Measurements from ENCODE around the gene SACM1L.

Gene SACM1L

DNA sequence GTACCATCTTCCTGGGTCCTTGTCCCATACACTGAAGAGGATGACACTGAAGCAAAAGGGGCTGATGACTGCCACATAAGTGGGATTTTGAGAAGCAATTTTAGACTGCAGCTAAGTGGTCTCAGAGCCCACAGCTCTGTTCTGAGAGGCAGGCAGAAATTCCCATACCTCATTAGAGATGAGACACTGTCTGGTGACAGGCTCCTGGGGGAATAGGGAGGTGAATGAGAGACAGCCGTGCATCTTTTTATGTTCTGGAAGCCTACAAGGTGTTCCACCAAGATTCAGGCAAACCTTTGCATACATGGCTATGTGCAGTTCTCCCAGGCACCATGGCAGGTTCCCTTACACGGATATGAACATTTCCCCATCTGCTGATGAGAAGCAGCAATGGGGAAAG lies 47.4 kb upstream of the SACM1L start:
- H4K91ac ChIP-seq (ENCODE audit: low read depth, low read length, poor library complexity) = no peak overlapping the region
- no CpG with 5 or more reads among the region's 2 CpGs for whole genome bisulfite sequencing, 2 donors (ENCODE audit: extremely low coverage in 2 of 2, insufficient read length in 2 of 2, insufficient replicate concordance in 1 of 2)
- H3K14ac ChIP-seq (ENCODE audit: low read length) = no peak overlapping the region
- no peak overlapping the region for H2BK12ac ChIP-seq (ENCODE audit: low read length)
- no peak overlapping the region for H2BK120ac ChIP-seq (ENCODE audit: low read depth, low read length)
- no peak overlapping the region for H2AFZ ChIP-seq (ENCODE audit: low read length)
- peaks cover 1 to 4% of the 10 kb centered on the region in 2 donors for H3K4me1 ChIP-seq (ENCODE audit: control insufficient read depth in 2 of 2, insufficient read depth in 1 of 2, low read depth in 1 of 2, low read length in 2 of 2)
- no peak overlapping the region for H3K4ac ChIP-seq (ENCODE audit: low read length)
- no peak overlapping the region for H2BK15ac ChIP-seq (ENCODE audit: low read length)
- no peak overlapping the region for H3K18ac ChIP-seq (ENCODE audit: low read length)
- H2BK5ac ChIP-seq (ENCODE audit: low read length) = no peak overlapping the region
- no peaks in the 10 kb centered on the region for H3K79me1 ChIP-seq (ENCODE audit: low read depth, low read length)
- H3K9ac ChIP-seq (ENCODE audit: low read depth, low read length, poor library complexity) = no peak overlapping the region
- no peaks in the 10 kb centered on the region for H3K27me3 ChIP-seq (ENCODE audit: control insufficient read depth in 3 of 3, insufficient read depth in 3 of 3, low read depth in 1 of 3, low read length in 3 of 3)
- H3K4me2 ChIP-seq (ENCODE audit: insufficient read depth, low read length, poor library complexity, severe bottlenecking) = no peak overlapping the region
- H3K9me3 ChIP-seq (replicated peaks in 1 of 2; ENCODE audit: control insufficient read depth in 2 of 2, insufficient read depth in 1 of 2, low read depth in 1 of 2, low read length in 2 of 2) = no peaks in the 10 kb centered on the region
- no peak overlapping the region for H3K27ac ChIP-seq (replicated peaks; ENCODE audit: low read length)
- peaks cover 0 to 4% of the 10 kb centered on the region in 2 donors for H3K36me3 ChIP-seq (replicated peaks in 1 of 2; ENCODE audit: control insufficient read depth in 2 of 2, insufficient read depth in 2 of 2, low read length in 2 of 2)
- H3K4me3 ChIP-seq (ENCODE audit: low read length in 2 of 2) = no peak overlapping the region
- no peak overlapping the region for H4K8ac ChIP-seq (ENCODE audit: low read depth, low read length)
- no peak overlapping the region for H2AK5ac ChIP-seq (ENCODE audit: low read depth, low read length)
- H3K23ac ChIP-seq (ENCODE audit: low read depth, low read length, poor library complexity) = no peak overlapping the region
- no peak for DNase-seq (ENCODE audit: low spot score)

DNA sequence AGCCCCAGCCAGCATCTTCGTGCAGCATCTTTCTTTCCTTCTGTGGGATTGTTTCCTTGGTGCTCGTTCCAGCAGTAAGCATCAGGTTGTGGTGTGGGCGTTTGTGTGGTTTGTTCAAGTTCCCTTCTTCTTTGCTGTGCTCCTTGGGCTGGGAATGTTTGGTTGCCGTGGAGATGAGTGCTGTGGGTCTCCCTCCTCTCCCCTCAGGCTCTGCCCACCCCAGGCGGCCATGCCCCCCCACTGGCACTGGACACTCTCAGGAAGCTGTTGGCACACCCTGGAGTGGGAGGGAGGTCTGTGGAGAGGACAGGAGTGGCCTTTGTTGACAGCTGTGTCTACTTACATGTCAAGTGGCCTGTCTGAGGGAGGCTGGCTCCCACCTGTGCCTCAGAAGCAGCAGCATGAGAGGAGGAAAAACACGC lies 46.5 kb upstream of the SACM1L start:
- H3K18ac ChIP-seq (ENCODE audit: low read length) = peak overlapping the region; percentile 23
- H3K79me1 ChIP-seq (ENCODE audit: low read depth, low read length) = no peaks in the 10 kb centered on the region
- H4K8ac ChIP-seq (ENCODE audit: low read depth, low read length) = no peak overlapping the region
- H3K36me3 ChIP-seq (replicated peaks in 1 of 2; ENCODE audit: control insufficient read depth in 2 of 2, insufficient read depth in 2 of 2, low read length in 2 of 2) = peaks cover 0 to 4% of the 10 kb centered on the region in 2 donors
- H3K4me1 ChIP-seq (ENCODE audit: control insufficient read depth in 2 of 2, insufficient read depth in 1 of 2, low read depth in 1 of 2, low read length in 2 of 2) = peaks cover 1 to 2% of the 10 kb centered on the region in 2 donors
- peak overlapping the region; percentile 83 for H3K14ac ChIP-seq (ENCODE audit: low read length)
- H3K4me3 ChIP-seq (ENCODE audit: low read length in 2 of 2) = peak overlapping the region in 1 of 2 donors; percentile 30
- no CpG with 5 or more reads among the region's 6 CpGs for WGBS, 2 donors (ENCODE audit: extremely low coverage in 2 of 2, insufficient read length in 2 of 2, insufficient replicate concordance in 1 of 2)
- H2BK120ac ChIP-seq (ENCODE audit: low read depth, low read length) = no peak overlapping the region
- H3K27ac ChIP-seq (replicated peaks; ENCODE audit: low read length) = no peak overlapping the region
- H2AK5ac ChIP-seq (ENCODE audit: low read depth, low read length) = no peak overlapping the region
- DNase-seq (ENCODE audit: low spot score) = no peak
- no peak overlapping the region for H3K23ac ChIP-seq (ENCODE audit: low read depth, low read length, poor library complexity)
- no peak overlapping the region for H3K4me2 ChIP-seq (ENCODE audit: insufficient read depth, low read length, poor library complexity, severe bottlenecking)
- no peak overlapping the region for H2BK12ac ChIP-seq (ENCODE audit: low read length)
- H3K9ac ChIP-seq (ENCODE audit: low read depth, low read length, poor library complexity) = no peak overlapping the region
- H2BK5ac ChIP-seq (ENCODE audit: low read length) = no peak overlapping the region
- no peaks in the 10 kb centered on the region for H3K9me3 ChIP-seq (replicated peaks in 1 of 2; ENCODE audit: control insufficient read depth in 2 of 2, insufficient read depth in 1 of 2, low read depth in 1 of 2, low read length in 2 of 2)
- no peak overlapping the region for H3K4ac ChIP-seq (ENCODE audit: low read length)
- H2AFZ ChIP-seq (ENCODE audit: low read length) = no peak overlapping the region
- no peak overlapping the region for H4K91ac ChIP-seq (ENCODE audit: low read depth, low read length, poor library complexity)
- H2BK15ac ChIP-seq (ENCODE audit: low read length) = no peak overlapping the region
- H3K27me3 ChIP-seq (ENCODE audit: control insufficient read depth in 3 of 3, insufficient read depth in 3 of 3, low read depth in 1 of 3, low read length in 3 of 3) = no peaks in the 10 kb centered on the region

DNA sequence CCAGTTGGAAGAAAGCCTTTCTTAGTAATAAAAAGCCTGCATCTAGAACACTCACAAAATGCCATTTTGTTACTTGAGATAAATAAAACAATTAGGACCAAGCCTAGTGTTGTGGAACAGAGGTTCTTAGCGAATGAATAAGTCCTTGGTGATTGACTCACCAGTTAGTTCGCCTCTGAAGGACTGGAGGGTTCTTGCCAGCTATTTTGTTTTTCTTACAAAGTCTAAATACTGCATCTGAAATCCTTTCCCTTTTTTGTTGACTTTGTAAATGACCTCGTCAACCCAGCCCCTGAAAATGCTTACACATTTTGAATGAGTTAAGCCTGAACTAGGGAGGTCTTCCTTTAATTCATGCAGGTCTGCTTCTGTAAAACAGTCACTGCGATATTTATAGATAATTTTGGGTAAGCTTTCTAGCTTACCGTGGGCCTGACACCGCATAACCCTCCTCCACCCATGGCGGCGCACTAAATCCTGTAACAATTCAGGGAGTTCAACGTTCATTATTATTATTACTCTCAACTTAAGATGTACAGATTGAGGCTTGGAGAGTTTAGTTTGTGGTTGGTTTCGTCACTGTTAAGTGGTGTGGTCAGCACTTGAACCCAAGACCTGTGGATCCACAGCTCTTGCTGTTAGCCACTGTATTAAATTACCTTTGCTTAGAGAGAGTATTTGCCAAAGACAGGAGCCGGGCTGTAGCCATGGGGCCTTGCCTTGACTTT lies 45.0 kb upstream of the SACM1L start:
- Histone ChIP-seq H3K9ac (ENCODE audit: low read depth, low read length, poor library complexity) (no peak overlapping the region), H3K27ac (replicated peaks; ENCODE audit: low read length) (no peak overlapping the region), H3K14ac (ENCODE audit: low read length) (no peak overlapping the region), H3K4ac (ENCODE audit: low read length) (no peak overlapping the region), H3K4me1 (ENCODE audit: control insufficient read depth in 2 of 2, insufficient read depth in 1 of 2, low read depth in 1 of 2, low read length in 2 of 2) (peaks cover 1 to 2% of the 10 kb centered on the region in 2 donors), H2AK5ac (ENCODE audit: low read depth, low read length) (no peak overlapping the region), H3K23ac (ENCODE audit: low read depth, low read length, poor library complexity) (no peak overlapping the region), H3K27me3 (ENCODE audit: control insufficient read depth in 3 of 3, insufficient read depth in 3 of 3, low read depth in 1 of 3, low read length in 3 of 3) (no peaks in the 10 kb centered on the region), H2BK120ac (ENCODE audit: low read depth, low read length) (no peak overlapping the region), H3K36me3 (replicated peaks in 1 of 2; ENCODE audit: control insufficient read depth in 2 of 2, insufficient read depth in 2 of 2, low read length in 2 of 2) (peaks cover 0 to 3% of the 10 kb centered on the region in 2 donors), H4K8ac (ENCODE audit: low read depth, low read length) (no peak overlapping the region), H2BK12ac (ENCODE audit: low read length) (no peak overlapping the region), H4K91ac (ENCODE audit: low read depth, low read length, poor library complexity) (no peak overlapping the region), H3K4me2 (ENCODE audit: insufficient read depth, low read length, poor library complexity, severe bottlenecking) (no peak overlapping the region), H3K79me1 (ENCODE audit: low read depth, low read length) (no peaks in the 10 kb centered on the region), H3K9me3 (replicated peaks in 1 of 2; ENCODE audit: control insufficient read depth in 2 of 2, insufficient read depth in 1 of 2, low read depth in 1 of 2, low read length in 2 of 2) (no peaks in the 10 kb centered on the region), H3K18ac (ENCODE audit: low read length) (no peak overlapping the region), H2BK5ac (ENCODE audit: low read length) (no peak overlapping the region), H2BK15ac (ENCODE audit: low read length) (no peak overlapping the region), H2AFZ (ENCODE audit: low read length) (no peak overlapping the region), H3K4me3 (ENCODE audit: low read length in 2 of 2) (no peak overlapping the region)
- DNase-seq (ENCODE audit: low spot score) = no peak
- WGBS, 2 donors (ENCODE audit: extremely low coverage in 2 of 2, insufficient read length in 2 of 2, insufficient replicate concordance in 1 of 2) = no CpG with 5 or more reads among the region's 11 CpGs

DNA sequence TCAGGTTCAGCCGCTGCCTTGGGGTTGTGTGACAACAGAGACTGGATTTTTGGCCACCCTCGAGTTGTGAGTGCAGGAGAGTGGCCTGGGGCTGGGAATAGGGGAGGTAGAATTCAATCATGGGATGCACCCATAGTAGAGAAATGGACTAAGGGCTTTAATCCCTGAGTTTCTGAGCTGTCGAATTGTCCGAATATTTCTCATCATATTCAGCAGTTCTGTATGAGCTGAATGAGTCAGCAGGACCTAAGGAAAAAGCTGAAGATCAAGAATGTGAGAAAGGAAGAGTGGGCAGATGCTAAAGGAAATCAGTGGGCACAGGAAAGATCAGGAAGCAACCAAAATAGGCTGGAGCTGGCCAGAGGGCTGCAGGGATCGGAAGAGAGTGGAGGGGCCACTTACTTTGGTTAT lies 44.4 kb upstream of the SACM1L start:
- Histone ChIP-seq H2BK15ac (ENCODE audit: low read length) (no peak overlapping the region), H4K8ac (ENCODE audit: low read depth, low read length) (no peak overlapping the region), H3K9ac (ENCODE audit: low read depth, low read length, poor library complexity) (no peak overlapping the region), H3K36me3 (replicated peaks in 1 of 2; ENCODE audit: control insufficient read depth in 2 of 2, insufficient read depth in 2 of 2, low read length in 2 of 2) (peaks cover 0 to 3% of the 10 kb centered on the region in 2 donors), H3K27me3 (ENCODE audit: control insufficient read depth in 3 of 3, insufficient read depth in 3 of 3, low read depth in 1 of 3, low read length in 3 of 3) (no peaks in the 10 kb centered on the region), H3K4me3 (ENCODE audit: low read length in 2 of 2) (no peak overlapping the region), H3K23ac (ENCODE audit: low read depth, low read length, poor library complexity) (no peak overlapping the region), H2BK5ac (ENCODE audit: low read length) (no peak overlapping the region), H3K4me1 (ENCODE audit: control insufficient read depth in 2 of 2, insufficient read depth in 1 of 2, low read depth in 1 of 2, low read length in 2 of 2) (peaks cover 1 to 2% of the 10 kb centered on the region in 2 donors), H4K91ac (ENCODE audit: low read depth, low read length, poor library complexity) (no peak overlapping the region), H2BK12ac (ENCODE audit: low read length) (no peak overlapping the region), H3K9me3 (replicated peaks in 1 of 2; ENCODE audit: control insufficient read depth in 2 of 2, insufficient read depth in 1 of 2, low read depth in 1 of 2, low read length in 2 of 2) (no peaks in the 10 kb centered on the region), H3K14ac (ENCODE audit: low read length) (no peak overlapping the region), H3K18ac (ENCODE audit: low read length) (no peak overlapping the region), H3K4ac (ENCODE audit: low read length) (no peak overlapping the region), H3K27ac (replicated peaks; ENCODE audit: low read length) (no peak overlapping the region), H2BK120ac (ENCODE audit: low read depth, low read length) (no peak overlapping the region), H3K79me1 (ENCODE audit: low read depth, low read length) (no peaks in the 10 kb centered on the region), H2AFZ (ENCODE audit: low read length) (no peak overlapping the region), H3K4me2 (ENCODE audit: insufficient read depth, low read length, poor library complexity, severe bottlenecking) (no peak overlapping the region), H2AK5ac (ENCODE audit: low read depth, low read length) (no peak overlapping the region)
- WGBS, 2 donors (ENCODE audit: extremely low coverage in 2 of 2, insufficient read length in 2 of 2, insufficient replicate concordance in 1 of 2) = no CpG with 5 or more reads among the region's 5 CpGs
- DNase-seq (ENCODE audit: low spot score) = no peak

All from neuronal stem cell (in vitro differentiated cells).